HCT116 (cell line): ENCODE measurements around the gene GPR61.

ENCODE experiments used
- CBX3 ChIP-seq: IDR thresholded peaks from 2 replicates; pipeline ENCODE4 v1.6.1; 2012; ENCODE audit warnings: low read depth
- CTCF ChIP-seq, 3 experiments: fragments of 200-600 bp in 1 of 3; sonication (generic) in 1 of 3; IDR thresholded peaks in 2 of 3; conservative IDR thresholded peaks in 1 of 3; 2 replicates each; pipeline ENCODE4 v1.5.1; 2012 to 2017; ENCODE audit warnings: low read depth in 2 of 3, low read length in 2 of 3, antibody characterized with exemption in 1 of 3, borderline replicate concordance in 1 of 3, control low read depth in 1 of 3, mild to moderate bottlenecking in 1 of 3, mixed read lengths in 1 of 3, mixed run types in 1 of 3, moderate library complexity in 1 of 3; ENCODE audit not compliant: insufficient read depth in 1 of 3
- EGR1 ChIP-seq: IDR thresholded peaks from 2 replicates; pipeline ENCODE4 v1.6.1; 2012; ENCODE audit warnings: low read depth
- ELF1 ChIP-seq: IDR thresholded peaks from 2 replicates; pipeline ENCODE4 v1.6.1; 2012; ENCODE audit warnings: low read depth, borderline replicate concordance
- EZH2phosphoT487 ChIP-seq: fragments of 200-600 bp; IDR thresholded peaks from 2 replicates; pipeline ENCODE4 v1.6.1; 2018; ENCODE audit warnings: antibody characterized with exemption, borderline replicate concordance
- POLR2A ChIP-seq: IDR thresholded peaks from 2 replicates; pipeline ENCODE4 v1.7.0; 2011; ENCODE audit warnings: borderline replicate concordance; ENCODE audit not compliant: insufficient read depth, insufficient read length; ENCODE audit errors: extremely low read depth
- RAD21 ChIP-seq: IDR thresholded peaks from 2 replicates; pipeline ENCODE4 v1.6.1; 2012; ENCODE audit warnings: low read depth, mild to moderate bottlenecking
- SIN3A ChIP-seq: IDR thresholded peaks from 2 replicates; pipeline ENCODE4 v1.6.1; 2012; ENCODE audit warnings: low read depth
- YY1 ChIP-seq: IDR thresholded peaks from 2 replicates; pipeline ENCODE4 v1.6.1; 2011; ENCODE audit warnings: low read length, low read depth, moderate library complexity, mild to moderate bottlenecking; ENCODE audit not compliant: insufficient replicate concordance; ENCODE audit errors: extremely low read depth
- ZFX ChIP-seq: fragments of 450-650 bp; IDR thresholded peaks from 2 replicates; pipeline ENCODE4 v1.6.1; 2017

GRCh38 chr1:109543283-109543987, 3.8 kb downstream of the GPR61 start:
- TF ChIP-seq CTCF (IDR thresholded peaks at IDR 0.05 in 2 of 3, conservative IDR thresholded peaks at IDR 0.05 in 1 of 3; ENCODE audit: borderline replicate concordance in 1 of 3, insufficient read depth in 1 of 3, low read depth in 2 of 3, low read length in 2 of 3): no peak
- TF ChIP-seq SIN3A: no peak
- TF ChIP-seq RAD21: no peak
- no peak for TF ChIP-seq EZH2phosphoT487
- no peak for TF ChIP-seq POLR2A
- no peak for TF ChIP-seq CBX3
- TF ChIP-seq YY1: no peak
- TF ChIP-seq ZFX: no peak
- no peak for TF ChIP-seq EGR1
- TF ChIP-seq ELF1: no peak
